Measurements from ENCODE around the gene OBP2A.

OBP2A gene

DNA sequence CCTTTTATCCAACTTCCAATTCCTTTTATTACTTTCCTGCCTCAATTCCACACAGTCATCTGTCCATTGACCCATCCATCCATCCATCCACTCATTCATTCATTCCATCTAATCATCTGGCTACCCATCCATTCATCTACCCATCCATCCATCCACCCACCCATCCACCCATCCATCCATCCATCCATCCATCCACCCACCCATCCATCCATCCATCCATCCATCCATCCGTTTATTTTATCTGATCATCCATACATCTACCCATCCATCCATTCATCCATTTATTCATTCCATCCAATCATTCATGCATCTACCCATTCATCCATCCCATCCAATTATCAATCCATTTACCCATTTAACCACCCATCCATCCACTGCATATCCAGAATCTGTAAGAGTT, 27.2 kb downstream of the OBP2A start:
- TF ChIP-seq, protein P1, sequence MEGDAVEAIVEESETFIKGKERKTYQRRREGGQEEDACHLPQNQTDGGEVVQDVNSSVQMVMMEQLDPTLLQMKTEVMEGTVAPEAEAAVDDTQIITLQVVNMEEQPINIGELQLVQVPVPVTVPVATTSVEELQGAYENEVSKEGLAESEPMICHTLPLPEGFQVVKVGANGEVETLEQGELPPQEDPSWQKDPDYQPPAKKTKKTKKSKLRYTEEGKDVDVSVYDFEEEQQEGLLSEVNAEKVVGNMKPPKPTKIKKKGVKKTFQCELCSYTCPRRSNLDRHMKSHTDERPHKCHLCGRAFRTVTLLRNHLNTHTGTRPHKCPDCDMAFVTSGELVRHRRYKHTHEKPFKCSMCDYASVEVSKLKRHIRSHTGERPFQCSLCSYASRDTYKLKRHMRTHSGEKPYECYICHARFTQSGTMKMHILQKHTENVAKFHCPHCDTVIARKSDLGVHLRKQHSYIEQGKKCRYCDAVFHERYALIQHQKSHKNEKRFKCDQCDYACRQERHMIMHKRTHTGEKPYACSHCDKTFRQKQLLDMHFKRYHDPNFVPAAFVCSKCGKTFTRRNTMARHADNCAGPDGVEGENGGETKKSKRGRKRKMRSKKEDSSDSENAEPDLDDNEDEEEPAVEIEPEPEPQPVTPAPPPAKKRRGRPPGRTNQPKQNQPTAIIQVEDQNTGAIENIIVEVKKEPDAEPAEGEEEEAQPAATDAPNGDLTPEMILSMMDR (IDR thresholded peaks at IDR 0.05; ENCODE audit: borderline replicate concordance, extremely low read depth, low read length, poor library complexity, severe bottlenecking), result no peak
- TF ChIP-seq EZH2 (IDR thresholded peaks at IDR 0.05; ENCODE audit: borderline replicate concordance, low read depth, low read length, severe bottlenecking), result no peak
- no peak for ATAC-seq (ENCODE audit: insufficient read depth, low read depth)
- no peak overlapping the region for H3K9ac ChIP-seq (ENCODE audit: low read depth, low read length)

DNA sequence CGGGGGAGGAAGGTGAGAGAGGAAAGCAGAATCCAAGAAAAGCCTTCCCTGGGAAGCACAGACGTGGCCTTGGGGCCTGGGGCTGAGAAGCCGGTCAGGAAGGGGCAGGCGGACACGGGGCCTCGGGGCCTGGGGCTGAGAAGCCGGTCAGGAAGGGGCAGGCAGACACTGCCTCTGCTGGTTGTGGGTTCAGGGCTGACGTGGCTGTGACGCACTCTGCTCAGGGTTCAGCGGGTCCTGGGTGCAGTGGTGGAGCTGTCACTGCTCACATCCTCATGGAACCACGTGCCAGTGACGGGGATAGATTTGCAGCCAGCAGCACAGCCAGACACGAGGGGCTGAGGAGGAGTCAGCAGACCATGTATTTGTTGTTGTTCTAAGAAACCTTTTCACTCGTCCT, 28.4 kb downstream of the OBP2A start:
- Histone ChIP-seq H4K20me1 (ENCODE audit: insufficient read depth, low read length) (no peaks in the 10 kb centered on the region), H2AFZ (ENCODE audit: low read depth, low read length) (no peak overlapping the region), H3K79me2 (ENCODE audit: insufficient read depth, low read length) (no peaks in the 10 kb centered on the region), H3K27me3 (ENCODE audit: insufficient read depth, low read length, poor library complexity) (no peaks in the 10 kb centered on the region), H3K4me2 (ENCODE audit: insufficient read depth, low read length) (no peak overlapping the region), H3K36me3 (ENCODE audit: insufficient read depth, low read length) (no peaks in the 10 kb centered on the region), H3K4me3 (ENCODE audit: low read depth in 1 of 2, low read length in 2 of 2) (no peak overlapping the region), H3K9ac (ENCODE audit: low read depth, low read length) (no peak overlapping the region), H3K4me1 (ENCODE audit: insufficient read depth, low read length) (no peaks in the 10 kb centered on the region), H3K9me3 (ENCODE audit: insufficient read depth, low read length, severe bottlenecking) (no peaks in the 10 kb centered on the region), H3K27ac (ENCODE audit: low read length) (no peak overlapping the region)
- TF ChIP-seq EZH2 (IDR thresholded peaks at IDR 0.05; ENCODE audit: borderline replicate concordance, low read depth, low read length, severe bottlenecking), result no peak
- TF ChIP-seq, protein P1 (IDR thresholded peaks at IDR 0.05; ENCODE audit: borderline replicate concordance, extremely low read depth, low read length, poor library complexity, severe bottlenecking), result no peak
- no peak for ATAC-seq (ENCODE audit: insufficient read depth, low read depth)
- DNase-seq, result no peak

More for the DNA sequence above, 27.2 kb downstream of the OBP2A start:
- Histone ChIP-seq H3K4me2 (ENCODE audit: insufficient read depth, low read length) (no peak overlapping the region), H4K20me1 (ENCODE audit: insufficient read depth, low read length) (no peaks in the 10 kb centered on the region), H3K9me3 (ENCODE audit: insufficient read depth, low read length, severe bottlenecking) (no peaks in the 10 kb centered on the region), H3K36me3 (ENCODE audit: insufficient read depth, low read length) (no peaks in the 10 kb centered on the region), H3K4me1 (ENCODE audit: insufficient read depth, low read length) (no peaks in the 10 kb centered on the region), H3K79me2 (ENCODE audit: insufficient read depth, low read length) (no peaks in the 10 kb centered on the region), H3K27ac (ENCODE audit: low read length) (no peak overlapping the region), H3K4me3 (ENCODE audit: low read depth in 1 of 2, low read length in 2 of 2) (no peak overlapping the region), H3K27me3 (ENCODE audit: insufficient read depth, low read length, poor library complexity) (no peaks in the 10 kb centered on the region), H2AFZ (ENCODE audit: low read depth, low read length) (no peak overlapping the region)
- DNase-seq, result no peak

DNA sequence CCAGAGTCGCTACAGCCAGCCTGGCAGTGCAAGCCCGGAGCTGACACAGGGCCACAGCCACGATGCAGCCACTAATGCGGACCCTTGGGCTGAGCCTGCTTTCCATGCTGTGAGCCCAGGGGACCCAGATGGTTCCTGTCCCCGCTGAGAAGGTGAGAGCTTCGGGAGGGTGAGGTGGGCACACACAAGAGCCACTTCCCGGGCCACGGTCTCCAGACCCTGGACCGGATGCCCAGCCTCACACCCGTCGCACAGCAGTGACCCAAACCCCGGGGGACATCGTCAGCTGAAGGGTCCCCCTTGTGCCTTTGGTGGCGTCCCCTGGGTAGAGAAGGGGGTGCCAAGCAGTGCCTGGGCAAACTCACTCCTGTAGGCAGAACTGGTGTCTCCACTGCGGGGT, 29.0 kb downstream of the OBP2A start:
- Histone ChIP-seq H3K36me3 (ENCODE audit: insufficient read depth, low read length) (no peaks in the 10 kb centered on the region), H3K9me3 (ENCODE audit: insufficient read depth, low read length, severe bottlenecking) (no peaks in the 10 kb centered on the region), H3K4me3 (ENCODE audit: low read depth in 1 of 2, low read length in 2 of 2) (no peak overlapping the region), H3K27ac (ENCODE audit: low read length) (no peak overlapping the region), H4K20me1 (ENCODE audit: insufficient read depth, low read length) (no peaks in the 10 kb centered on the region), H3K9ac (ENCODE audit: low read depth, low read length) (no peak overlapping the region), H3K4me2 (ENCODE audit: insufficient read depth, low read length) (no peak overlapping the region), H3K27me3 (ENCODE audit: insufficient read depth, low read length, poor library complexity) (no peaks in the 10 kb centered on the region), H3K4me1 (ENCODE audit: insufficient read depth, low read length) (no peaks in the 10 kb centered on the region), H3K79me2 (ENCODE audit: insufficient read depth, low read length) (no peaks in the 10 kb centered on the region), H2AFZ (ENCODE audit: low read depth, low read length) (no peak overlapping the region)
- ATAC-seq (ENCODE audit: insufficient read depth, low read depth) (no peak), DNase-seq (no peak)
- TF ChIP-seq, protein P1 (IDR thresholded peaks at IDR 0.05; ENCODE audit: borderline replicate concordance, extremely low read depth, low read length, poor library complexity, severe bottlenecking), result no peak
- TF ChIP-seq EZH2 (IDR thresholded peaks at IDR 0.05; ENCODE audit: borderline replicate concordance, low read depth, low read length, severe bottlenecking), result no peak

Data from DND-41 (cell line).